ENCODE measurements around the gene CDPF1. TPM values are rescaled to one million over a fixed set of nuclear protein-coding genes. Genes with fewer than 3 reads are reported as not detected.

The CDPF1 gene
- total RNA-seq, 2 experiments from 2014 or later = 15.4 to 17.4 TPM

- CTCF ChIA-PET (ENCODE audit: unreplicated experiment) = interaction anchor here (0.6 kb wide), 1 partner anchor 166 kb away, joined by 3 read pairs; no protein-coding TSS in a partner anchor
Observed at GRCh38 chr22:46290843-46291785, 41.0 kb upstream of the CDPF1 start.

GRCh38 chr22:46290121-46290842, 40.2 kb upstream of the CDPF1 start:
- Histone ChIP-seq H3K4me1 (ENCODE audit: insufficient read depth, low read length, poor library complexity, severe bottlenecking) (peaks cover 47% of the 10 kb centered on the region), H3K27ac (ENCODE audit: low read depth, low read length, poor library complexity, severe bottlenecking) (no peak overlapping the region), H3K9me2 (ENCODE audit: insufficient read depth, low read length) (no peaks in the 10 kb centered on the region), H3K4me3 (ENCODE audit: low read depth, low read length, poor library complexity, severe bottlenecking) (no peak overlapping the region), H3K36me3 (ENCODE audit: insufficient read depth, low read length) (no peaks in the 10 kb centered on the region), H4K20me1 (ENCODE audit: insufficient read depth, low read length) (no peaks in the 10 kb centered on the region), H2AFZ (ENCODE audit: low read length) (no peak overlapping the region), H3K4me2 (ENCODE audit: low read length) (no peak overlapping the region), H3K79me2 (ENCODE audit: insufficient read depth, low read depth, low read length) (no peaks in the 10 kb centered on the region), H3K9me3 (ENCODE audit: low read length) (no peaks in the 10 kb centered on the region)
- ChIA-PET CTCF (ENCODE audit: unreplicated experiment) (interaction anchor here (0.6 kb wide), 1 partner anchor 165 kb away, joined by 3 read pairs; no protein-coding TSS in a partner anchor), POLR2A (no interaction called here)
- no peak for TF ChIP-seq CTCF (conservative IDR thresholded peaks at IDR 0.05; ENCODE audit: low read length)
- TF ChIP-seq EZH2phosphoT487 (IDR thresholded peaks at IDR 0.05; ENCODE audit: borderline replicate concordance, low read depth, low read length) = no peak
- no peak for DNase-seq (ENCODE audit: low spot score)
- no TSS peak for BruUV-seq (replicated peaks)
- intact Hi-C loops (cut with micrococcal nuclease; ENCODE audit: unreplicated experiment) = loop anchor here (10.0 kb wide), 1 partner anchor 255 kb away; no protein-coding TSS in a partner anchor

More at GRCh38 chr22:46290843-46291785, 41.0 kb upstream of the CDPF1 start:
- Histone ChIP-seq H3K4me1 (ENCODE audit: insufficient read depth, low read length, poor library complexity, severe bottlenecking) (peaks cover 54% of the 10 kb centered on the region), H3K79me2 (ENCODE audit: insufficient read depth, low read depth, low read length) (no peaks in the 10 kb centered on the region), H2AFZ (ENCODE audit: low read length) (no peak overlapping the region), H3K9me2 (ENCODE audit: insufficient read depth, low read length) (no peaks in the 10 kb centered on the region), H3K4me2 (ENCODE audit: low read length) (no peak overlapping the region), H3K9me3 (ENCODE audit: low read length) (no peaks in the 10 kb centered on the region), H3K27ac (ENCODE audit: low read depth, low read length, poor library complexity, severe bottlenecking) (no peak overlapping the region), H3K36me3 (ENCODE audit: insufficient read depth, low read length) (no peaks in the 10 kb centered on the region), H3K4me3 (ENCODE audit: low read depth, low read length, poor library complexity, severe bottlenecking) (no peak overlapping the region), H4K20me1 (ENCODE audit: insufficient read depth, low read length) (no peaks in the 10 kb centered on the region)
- BruUV-seq (replicated peaks) = no TSS peak
- TF ChIP-seq EZH2phosphoT487 (IDR thresholded peaks at IDR 0.05; ENCODE audit: borderline replicate concordance, low read depth, low read length) (no peak), CTCF (conservative IDR thresholded peaks at IDR 0.05; ENCODE audit: low read length) (no peak)
- no peak for DNase-seq (ENCODE audit: low spot score)
- intact Hi-C loops (cut with micrococcal nuclease; ENCODE audit: unreplicated experiment) = loop anchor here (10.0 kb wide), 1 partner anchor 256 kb away; no protein-coding TSS in a partner anchor
- POLR2A ChIA-PET = no interaction called here

Measured in OCI-LY7 (cell line).